Astrocyte of the cerebellum (primary cell): ENCODE measurements around the gene R3HDM2.
"Not testable (repeated sequence)": the region's sequence is repeated elsewhere in the genome, so short reads cannot be mapped to it uniquely, and the experiment has no call there.

ENCODE experiments used
- DNase-seq: peaks from one replicate; pipeline ENCODE4 v3.0.0-alpha.2; 2011; ENCODE audit warnings: low read depth
- H3K4me3 ChIP-seq: 2 replicates; pipeline ENCODE4 v1.5.1; 2011; ENCODE audit warnings: mild to moderate bottlenecking, low read depth, low read length, moderate library complexity
- CTCF ChIP-seq: IDR thresholded peaks from 2 replicates; pipeline ENCODE4 v1.5.1; 2012; ENCODE audit warnings: low read length, low read depth, moderate library complexity, mild to moderate bottlenecking; ENCODE audit errors: missing control alignments
- in situ Hi-C: cut with HindIII; loops from 2 replicates; pipeline ENCODE4 v1.10.0; 2017; ENCODE audit warnings: low sequenced_read_pairs

R3HDM2 gene

GRCh38 chr12:57367121-57367520, 63.7 kb downstream of the R3HDM2 start:
- H3K4me3 ChIP-seq = no peak overlapping the region
- TF ChIP-seq CTCF = no peak
- no peak for DNase-seq
- in situ Hi-C loops = no loop called here

DNA sequence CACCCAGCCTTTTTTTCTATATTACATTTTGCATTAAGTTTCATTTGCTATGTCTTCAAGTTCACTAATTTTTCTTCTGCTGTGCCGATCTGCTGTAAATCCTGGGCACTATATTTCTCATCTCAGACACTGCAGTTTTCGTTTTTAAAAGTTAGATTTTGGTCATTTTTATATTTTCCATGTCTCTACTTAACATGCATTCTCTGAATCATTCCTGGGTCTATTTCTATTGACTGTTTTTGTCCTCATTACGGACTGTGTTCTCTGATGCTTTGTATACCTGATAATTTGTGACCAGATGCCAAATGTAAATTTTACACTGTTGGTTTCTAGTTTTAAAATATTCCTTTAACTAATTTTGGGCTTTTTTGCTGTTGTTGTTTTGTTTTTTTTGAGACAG, 64.5 kb downstream of the R3HDM2 start:
- no peak overlapping the region for H3K4me3 ChIP-seq
- TF ChIP-seq CTCF = no peak
- DNase-seq = no peak
- in situ Hi-C loops = no loop called here

- DNase-seq, H3K4me3 ChIP-seq, in situ Hi-C loops: not testable (repeated sequence)
Observed at GRCh38 chr12:57364156-57364555, 66.7 kb downstream of the R3HDM2 start.

DNA sequence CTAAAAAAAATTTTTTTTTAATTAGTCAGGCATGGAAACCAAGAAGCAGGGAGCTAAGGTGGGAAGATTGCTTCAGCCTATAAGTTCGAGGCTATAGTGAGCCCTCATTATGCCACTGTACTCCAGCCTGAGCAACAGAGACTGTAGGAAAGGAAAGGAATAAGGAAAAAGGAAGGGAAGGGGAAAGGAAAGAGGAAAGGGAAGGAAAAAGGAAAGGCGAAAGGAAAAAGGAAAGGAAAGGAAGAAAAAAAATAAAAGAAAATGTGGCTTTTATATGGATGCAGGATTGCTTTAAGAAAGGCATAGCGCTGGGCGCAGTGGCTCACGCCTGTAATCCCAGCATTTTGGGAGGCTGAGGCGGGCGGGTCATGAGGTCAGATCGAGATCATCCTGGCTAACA, 70.4 kb downstream of the R3HDM2 start:
- H3K4me3 ChIP-seq = no peak overlapping the region
- no peak for DNase-seq
- TF ChIP-seq CTCF = no peak
- in situ Hi-C loops = no loop called here

GRCh38 chr12:57358646-57359045, 72.2 kb downstream of the R3HDM2 start:
- in situ Hi-C loops = no loop called here
- no peak overlapping the region for H3K4me3 ChIP-seq
- no peak for TF ChIP-seq CTCF
- DNase-seq = no peak

DNA sequence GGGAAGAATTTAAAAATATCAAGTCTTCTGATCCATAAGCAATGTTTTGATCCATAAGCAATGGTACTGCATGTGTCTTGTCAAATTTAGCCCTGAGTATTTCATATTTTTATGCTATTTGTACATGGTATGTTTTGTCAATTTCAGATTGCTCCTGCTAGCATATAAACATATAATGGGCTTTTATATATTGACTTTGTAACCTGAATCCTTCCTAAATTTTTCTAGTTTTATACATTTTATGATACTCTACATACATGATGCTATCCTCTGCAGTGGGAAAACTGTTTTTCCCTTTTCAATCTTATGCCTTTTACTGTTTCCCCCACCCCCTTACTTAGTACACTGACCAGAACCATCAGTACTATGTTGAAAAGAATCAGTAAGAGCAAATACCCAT, 75.1 kb downstream of the R3HDM2 start:
- in situ Hi-C loops = no loop called here
- TF ChIP-seq CTCF = no peak
- no peak for DNase-seq
- H3K4me3 ChIP-seq = no peak overlapping the region

- no peak for DNase-seq
- no peak overlapping the region for H3K4me3 ChIP-seq
- no peak for TF ChIP-seq CTCF
- in situ Hi-C loops = no loop called here
Observed at GRCh38 chr12:57352166-57352565, 78.7 kb downstream of the R3HDM2 start.
